ENCODE results near the gene RAD51B. TPM values are rescaled to one million over a fixed set of nuclear protein-coding genes. Genes with fewer than 3 reads are reported as not detected.

The RAD51B gene
- total RNA-seq, 1 donor from 2014 or later: 28.5 TPM

- no peaks in the 10 kb centered on the region for H3K36me3 ChIP-seq
- H3K27me3 ChIP-seq: no peaks in the 10 kb centered on the region
- no peak overlapping the region for H3K4me3 ChIP-seq
- no peak overlapping the region for H3K27ac ChIP-seq
- TF ChIP-seq, protein P1, sequence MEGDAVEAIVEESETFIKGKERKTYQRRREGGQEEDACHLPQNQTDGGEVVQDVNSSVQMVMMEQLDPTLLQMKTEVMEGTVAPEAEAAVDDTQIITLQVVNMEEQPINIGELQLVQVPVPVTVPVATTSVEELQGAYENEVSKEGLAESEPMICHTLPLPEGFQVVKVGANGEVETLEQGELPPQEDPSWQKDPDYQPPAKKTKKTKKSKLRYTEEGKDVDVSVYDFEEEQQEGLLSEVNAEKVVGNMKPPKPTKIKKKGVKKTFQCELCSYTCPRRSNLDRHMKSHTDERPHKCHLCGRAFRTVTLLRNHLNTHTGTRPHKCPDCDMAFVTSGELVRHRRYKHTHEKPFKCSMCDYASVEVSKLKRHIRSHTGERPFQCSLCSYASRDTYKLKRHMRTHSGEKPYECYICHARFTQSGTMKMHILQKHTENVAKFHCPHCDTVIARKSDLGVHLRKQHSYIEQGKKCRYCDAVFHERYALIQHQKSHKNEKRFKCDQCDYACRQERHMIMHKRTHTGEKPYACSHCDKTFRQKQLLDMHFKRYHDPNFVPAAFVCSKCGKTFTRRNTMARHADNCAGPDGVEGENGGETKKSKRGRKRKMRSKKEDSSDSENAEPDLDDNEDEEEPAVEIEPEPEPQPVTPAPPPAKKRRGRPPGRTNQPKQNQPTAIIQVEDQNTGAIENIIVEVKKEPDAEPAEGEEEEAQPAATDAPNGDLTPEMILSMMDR (IDR thresholded peaks at IDR 0.05): no peak
- TF ChIP-seq POLR2A (IDR thresholded peaks at IDR 0.05) (no peak), POLR2AphosphoS5 (IDR thresholded peaks at IDR 0.05; ENCODE audit: insufficient read depth in 1 of 2, low read depth in 1 of 2) (no peak)
- H3K9me3 ChIP-seq: no peaks in the 10 kb centered on the region
- no peak for DNase-seq (ENCODE audit: extremely low spot score in 2 of 2)
- intact Hi-C loops (cut with DNase I): no loop called here
- H3K4me1 ChIP-seq: no peaks in the 10 kb centered on the region
Observed at GRCh38 chr14:67851785-67852410, 32.3 kb downstream of the RAD51B start.

GRCh38 chr14:67852926-67853604 lies 33.5 kb downstream of the RAD51B start:
- no peaks in the 10 kb centered on the region for H3K9me3 ChIP-seq
- no peaks in the 10 kb centered on the region for H3K4me1 ChIP-seq
- intact Hi-C loops (cut with DNase I): no loop called here
- H3K27ac ChIP-seq: no peak overlapping the region
- no peak overlapping the region for H3K4me3 ChIP-seq
- H3K27me3 ChIP-seq: no peaks in the 10 kb centered on the region
- no peaks in the 10 kb centered on the region for H3K36me3 ChIP-seq
- TF ChIP-seq POLR2AphosphoS5 (IDR thresholded peaks at IDR 0.05; ENCODE audit: insufficient read depth in 1 of 2, low read depth in 1 of 2): no peak
- TF ChIP-seq, protein P1 (IDR thresholded peaks at IDR 0.05): no peak
- no peak for TF ChIP-seq POLR2A (IDR thresholded peaks at IDR 0.05)
- DNase-seq (ENCODE audit: extremely low spot score in 2 of 2): no peak

DNA sequence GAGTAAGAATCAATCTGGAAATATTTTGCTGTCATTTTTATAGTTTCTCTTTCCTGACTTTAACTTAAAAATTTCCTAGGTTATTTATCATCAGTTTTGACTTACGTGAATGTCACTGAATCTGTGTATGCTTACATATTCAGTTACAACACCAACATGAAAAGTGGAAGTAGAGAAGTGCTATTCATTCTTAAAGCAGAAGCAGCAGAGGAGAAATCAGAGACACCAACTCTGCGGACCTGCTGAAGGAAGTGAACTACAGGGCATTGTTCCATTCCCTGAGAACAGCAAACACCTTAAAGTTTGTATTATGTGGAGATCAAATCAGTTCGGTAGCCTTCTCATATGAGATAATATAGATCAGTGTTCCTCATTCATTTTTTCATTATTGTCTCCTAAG lies 34.1 kb downstream of the RAD51B start:
- Histone ChIP-seq H3K27ac (no peak overlapping the region), H3K4me1 (no peaks in the 10 kb centered on the region), H3K9me3 (no peaks in the 10 kb centered on the region), H3K36me3 (no peaks in the 10 kb centered on the region), H3K27me3 (no peaks in the 10 kb centered on the region), H3K4me3 (no peak overlapping the region)
- no peak for TF ChIP-seq POLR2A (IDR thresholded peaks at IDR 0.05)
- TF ChIP-seq, protein P1 (IDR thresholded peaks at IDR 0.05): no peak
- TF ChIP-seq POLR2AphosphoS5 (IDR thresholded peaks at IDR 0.05; ENCODE audit: insufficient read depth in 1 of 2, low read depth in 1 of 2): no peak
- intact Hi-C loops (cut with DNase I): no loop called here
- no peak for DNase-seq (ENCODE audit: extremely low spot score in 2 of 2)

DNA sequence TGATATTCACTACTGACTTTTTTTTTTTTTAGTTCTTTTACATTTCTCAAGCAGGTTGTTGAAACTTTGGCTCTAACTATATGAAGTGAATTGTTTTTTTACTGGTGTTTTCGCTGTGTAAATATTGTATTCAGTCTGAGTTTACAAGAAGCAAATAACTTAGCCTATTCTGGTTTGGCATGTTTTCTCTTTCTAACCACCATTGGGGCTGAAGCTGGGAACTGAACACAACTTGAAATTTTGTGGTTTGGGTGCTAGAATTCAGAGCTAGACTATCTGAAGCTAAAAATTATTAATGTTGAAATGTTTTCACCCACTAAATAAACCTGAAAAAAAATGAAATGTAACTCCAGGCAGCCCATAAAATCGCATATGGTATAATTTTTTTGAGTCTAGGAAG lies 37.2 kb downstream of the RAD51B start:
- Histone ChIP-seq H3K36me3 (no peaks in the 10 kb centered on the region), H3K27ac (no peak overlapping the region), H3K9me3 (no peaks in the 10 kb centered on the region), H3K27me3 (no peaks in the 10 kb centered on the region), H3K4me1 (no peaks in the 10 kb centered on the region), H3K4me3 (no peak overlapping the region)
- TF ChIP-seq POLR2A (IDR thresholded peaks at IDR 0.05): no peak
- TF ChIP-seq, protein P1 (IDR thresholded peaks at IDR 0.05): no peak
- TF ChIP-seq POLR2AphosphoS5 (IDR thresholded peaks at IDR 0.05; ENCODE audit: insufficient read depth in 1 of 2, low read depth in 1 of 2): no peak
- no peak for DNase-seq (ENCODE audit: extremely low spot score in 2 of 2)
- intact Hi-C loops (cut with DNase I): no loop called here

GRCh38 chr14:67857778-67858350 lies 38.3 kb downstream of the RAD51B start:
- DNase-seq (ENCODE audit: extremely low spot score in 2 of 2): no peak
- no peaks in the 10 kb centered on the region for H3K27me3 ChIP-seq
- no peak for TF ChIP-seq POLR2AphosphoS5 (IDR thresholded peaks at IDR 0.05; ENCODE audit: insufficient read depth in 1 of 2, low read depth in 1 of 2)
- TF ChIP-seq, protein P1 (IDR thresholded peaks at IDR 0.05): no peak
- no peak for TF ChIP-seq POLR2A (IDR thresholded peaks at IDR 0.05)
- intact Hi-C loops (cut with DNase I): no loop called here
- H3K4me1 ChIP-seq: no peaks in the 10 kb centered on the region
- no peaks in the 10 kb centered on the region for H3K36me3 ChIP-seq
- H3K4me3 ChIP-seq: no peak overlapping the region
- H3K27ac ChIP-seq: no peak overlapping the region
- no peaks in the 10 kb centered on the region for H3K9me3 ChIP-seq

Data from vagina (tissue), 2 donors.